GM18909 (cell line): ENCODE data around the gene ZNF430.
"Not testable (repeated sequence)": the region's sequence is repeated elsewhere in the genome, so short reads cannot be mapped to it uniquely, and the experiment has no call there.

Source experiments
- ATAC-seq: cut with Tn5 transposase; IDR thresholded peaks from one replicate; pipeline ENCODE4 v1.9.1; 2021; ENCODE audit warnings: mild to moderate bottlenecking; ENCODE audit not compliant: unreplicated experiment, poor library complexity

The ZNF430 gene

GRCh38 chr19:21020298-21021227 is at the start of gene ZNF430:
TSS of gene ZNF430 (plus strand) at chr19:21020657. CDS start at chr19:21020801, 144 bp downstream.
- ATAC-seq = peak; percentile 97

- ATAC-seq = not testable (repeated sequence)
These were observed 27.7 kb upstream of the ZNF430 start for GRCh38 chr19:20992788-20993187.

GRCh38 chr19:20999731-21000352 is 20.6 kb upstream of the ZNF430 start:
- ATAC-seq = peak; percentile 100

- ATAC-seq = not testable (repeated sequence)
These were observed 781 bp downstream of the ZNF430 start for GRCh38 chr19:21021238-21021637.

GRCh38 chr19:21022996-21023395 is 2.5 kb downstream of the ZNF430 start:
- ATAC-seq = no peak

GRCh38 chr19:21023901-21024300 is 3.4 kb downstream of the ZNF430 start:
- ATAC-seq = no peak

GRCh38 chr19:21028969-21029268 is 8.5 kb downstream of the ZNF430 start:
- ATAC-seq = no peak

GRCh38 chr19:21045028-21045427 is 24.6 kb downstream of the ZNF430 start:
- no peak for ATAC-seq

GRCh38 chr19:21046489-21046888 is 26.0 kb downstream of the ZNF430 start:
- no peak for ATAC-seq

- ATAC-seq = no peak
These were observed 27.3 kb downstream of the ZNF430 start for GRCh38 chr19:21047716-21048115.

GRCh38 chr19:21052902-21053301 is 32.4 kb downstream of the ZNF430 start:
- ATAC-seq = no peak

- ATAC-seq = no peak
These were observed 44.9 kb downstream of the ZNF430 start for GRCh38 chr19:21065336-21065735.

- peak; percentile 95 for ATAC-seq
These were observed 61.8 kb downstream of the ZNF430 start, which contains the start of gene ZNF714 for GRCh38 chr19:21082011-21082975. TSS of gene ZNF714 (plus strand) at chr19:21082203. CDS start at chr19:21098269, 16,066 bp downstream.

- ATAC-seq = no peak
These were observed 63.9 kb downstream of the ZNF430 start for GRCh38 chr19:21084343-21084742.

- no peak for ATAC-seq
These were observed 67.4 kb downstream of the ZNF430 start for GRCh38 chr19:21087871-21088270.

- no peak for ATAC-seq
These were observed 71.7 kb downstream of the ZNF430 start for GRCh38 chr19:21092109-21092508.

- ATAC-seq = no peak
These were observed 74.0 kb downstream of the ZNF430 start for GRCh38 chr19:21094347-21095025.

GRCh38 chr19:21098291-21098690 is 77.8 kb downstream of the ZNF430 start:
- no peak for ATAC-seq

- ATAC-seq = no peak
These were observed 81.2 kb downstream of the ZNF430 start for GRCh38 chr19:21101521-21102242.
